WTC11 (cell line): ENCODE data around the gene TDRD6. TPM values are rescaled to one million over a fixed set of nuclear protein-coding genes. Genes with fewer than 3 reads are reported as not detected.

Experiments
- ATAC-seq: fragments of 200-7000 bp; cut with Tn5 transposase; 2 replicates; pipeline ENCODE4 v1.10.0; 2021; ENCODE audit warnings: mild to moderate bottlenecking, moderate library complexity
- CTCF ChIA-PET: fragments of 300-600 bp; sonication (Branson Sonifier 250); formaldehyde crosslinking; loops from one replicate; lab custom pipeline; 2021; ENCODE audit warnings: antibody characterized with exemption; lab: Charles Lee
- POLR2A ChIA-PET: fragments of 350-600 bp; sonication (Branson Sonifier 250); formaldehyde crosslinking; loops from one replicate; lab custom pipeline; 2021; ENCODE audit warnings: antibody characterized with exemption; lab: Charles Lee
- DNase-seq: peaks from one replicate; pipeline ENCODE4 v3.0.0; 2021; ENCODE audit warnings: low spot score
- H3K27ac Mint-ChIP-seq: 2 replicates; pipeline ENCODE4 v1.8.0; 2021; ENCODE audit warnings: mixed read lengths
- H3K27me3 Mint-ChIP-seq: 2 replicates; pipeline ENCODE4 v1.8.0; 2021; ENCODE audit warnings: low read depth, mild to moderate bottlenecking, moderate library complexity, mixed read lengths
- H3K36me3 Mint-ChIP-seq: 2 replicates; pipeline ENCODE4 v1.8.0; 2021; ENCODE audit warnings: mixed read lengths
- H3K4me1 Mint-ChIP-seq: 2 replicates; pipeline ENCODE4 v1.8.0; 2022; ENCODE audit warnings: mixed read lengths
- H3K4me3 Mint-ChIP-seq: 2 replicates; pipeline ENCODE4 v1.8.0; 2021; ENCODE audit warnings: mild to moderate bottlenecking, moderate library complexity, mixed read lengths
- H3K9me3 Mint-ChIP-seq: 2 replicates; pipeline ENCODE4 v1.8.0; 2021; ENCODE audit warnings: mixed read lengths
- AFF4 ChIP-seq: sonication (generic); formaldehyde crosslinking; IDR thresholded peaks from 2 replicates; pipeline ENCODE4 v1.8.1; 2023; ENCODE audit warnings: mild to moderate bottlenecking, missing genetic modification reagents, borderline replicate concordance
- ATF3 ChIP-seq: sonication (generic); formaldehyde crosslinking; conservative IDR thresholded peaks from 2 replicates; pipeline ENCODE4 v1.8.1; 2022; ENCODE audit warnings: mild to moderate bottlenecking, missing genetic modification reagents
- CTCF ChIP-seq: fragments of 200-600 bp; IDR thresholded peaks from 2 replicates; pipeline ENCODE4 v1.8.0; 2022; ENCODE audit warnings: antibody characterized with exemption
- E2F5 ChIP-seq: sonication (generic); formaldehyde crosslinking; IDR thresholded peaks from 2 replicates; pipeline ENCODE4 v1.8.1; 2022; ENCODE audit warnings: mild to moderate bottlenecking, moderate library complexity, missing genetic modification reagents
- HMGA2 ChIP-seq: fragments of 250-450 bp; sonication (Bioruptor Pico); IDR thresholded peaks from 2 replicates; pipeline ENCODE4 v1.4.0; 2021; ENCODE audit warnings: mild to moderate bottlenecking, moderate library complexity
- MLX ChIP-seq: sonication (generic); formaldehyde crosslinking; IDR thresholded peaks from 2 replicates; pipeline ENCODE4 v1.8.1; 2023; ENCODE audit warnings: mild to moderate bottlenecking, missing genetic modification reagents, moderate library complexity
- MYBL2 ChIP-seq: sonication (generic); formaldehyde crosslinking; IDR thresholded peaks from 2 replicates; pipeline ENCODE4 v1.8.1; 2023; ENCODE audit warnings: mild to moderate bottlenecking, moderate library complexity, missing genetic modification reagents
- NFE2L1 ChIP-seq: sonication (generic); formaldehyde crosslinking; IDR thresholded peaks from 2 replicates; pipeline ENCODE4 v1.8.1; 2023; ENCODE audit warnings: missing genetic modification reagents
- NR1H2 ChIP-seq: sonication (generic); formaldehyde crosslinking; IDR thresholded peaks from 2 replicates; pipeline ENCODE4 v1.9.0; 2021; ENCODE audit warnings: mild to moderate bottlenecking, moderate library complexity, missing genetic modification reagents
- PRRX2 ChIP-seq: fragments of 250-450 bp; sonication (Bioruptor Pico); IDR thresholded peaks from 2 replicates; pipeline ENCODE4 v1.8.0; 2021; ENCODE audit warnings: mild to moderate bottlenecking
- RORB ChIP-seq: fragments of 250-450 bp; sonication (Bioruptor Pico); IDR thresholded peaks from 2 replicates; pipeline ENCODE4 v1.9.0; 2021; ENCODE audit warnings: mild to moderate bottlenecking
- SP1 ChIP-seq: sonication (generic); formaldehyde crosslinking; conservative IDR thresholded peaks from 2 replicates; pipeline ENCODE4 v1.8.1; 2022; ENCODE audit warnings: missing genetic modification reagents
- TEAD1 ChIP-seq: sonication (generic); formaldehyde crosslinking; IDR thresholded peaks from 2 replicates; pipeline ENCODE4 v1.8.0; 2022; ENCODE audit warnings: mild to moderate bottlenecking, missing genetic modification reagents
- TEAD4 ChIP-seq: sonication (generic); formaldehyde crosslinking; IDR thresholded peaks from 2 replicates; pipeline ENCODE4 v1.8.0; 2022; ENCODE audit warnings: mild to moderate bottlenecking, missing genetic modification reagents
- USF2 ChIP-seq: sonication (generic); formaldehyde crosslinking; IDR thresholded peaks from 2 replicates; pipeline ENCODE4 v1.8.1; 2023; ENCODE audit warnings: mild to moderate bottlenecking, missing genetic modification reagents, moderate library complexity
- ZMAT4 ChIP-seq: fragments of 250-450 bp; sonication (Bioruptor Pico); IDR thresholded peaks from 2 replicates; pipeline ENCODE4 v1.9.0; 2021; ENCODE audit warnings: mild to moderate bottlenecking
- ZNF263 ChIP-seq: sonication (generic); formaldehyde crosslinking; IDR thresholded peaks from 2 replicates; pipeline ENCODE4 v1.8.1; 2022; ENCODE audit warnings: low read depth, mild to moderate bottlenecking, moderate library complexity, missing genetic modification reagents
- ZNF281 ChIP-seq: sonication (generic); formaldehyde crosslinking; IDR thresholded peaks from 2 replicates; pipeline ENCODE4 v1.8.0; 2023; ENCODE audit warnings: mild to moderate bottlenecking, missing genetic modification reagents
- ZNF532 ChIP-seq: fragments of 250-450 bp; sonication (Bioruptor Pico); IDR thresholded peaks from 2 replicates; pipeline ENCODE4 v1.9.0; 2021; ENCODE audit warnings: mild to moderate bottlenecking, borderline replicate concordance
- total RNA-seq: library from RNA; stranded (reverse); gene quantifications from 3 replicates; pipeline ENCODE4 v1.2.3, GENCODE V29; 2021

TDRD6 gene
- total RNA-seq, 1 experiment from 2014 or later = 0.04 TPM

GRCh38 chr6:46667377-46667776 is 20.3 kb upstream of the TDRD6 start:
- Mint-ChIP-seq H3K27me3 (no peaks in the 10 kb centered on the region), H3K4me1 (no peaks in the 10 kb centered on the region), H3K9me3 (no peaks in the 10 kb centered on the region), H3K36me3 (no peaks in the 10 kb centered on the region), H3K27ac (no peak overlapping the region), H3K4me3 (no peak overlapping the region)
- ATAC-seq = no peak
- DNase-seq = no peak
- ChIA-PET POLR2A (no interaction called here), CTCF (interaction anchor here (5.7 kb wide), 1 partner anchor 12 kb away, joined by 31 read pairs; no protein-coding TSS in a partner anchor)
- no peak for TF ChIP-seq ZNF532
- TF ChIP-seq NFE2L1 (CRISPR knock-in tag) = no peak
- no peak for TF ChIP-seq NR1H2
- no peak for TF ChIP-seq ZMAT4 (CRISPR knock-in tag)
- no peak for TF ChIP-seq E2F5 (CRISPR knock-in tag)
- TF ChIP-seq ATF3 (CRISPR knock-in tag) = no peak
- TF ChIP-seq RORB (CRISPR knock-in tag) = no peak
- TF ChIP-seq MLX = no peak
- no peak for TF ChIP-seq TEAD4 (CRISPR knock-in tag)
- no peak for TF ChIP-seq TEAD1 (CRISPR knock-in tag)
- no peak for TF ChIP-seq ZNF281 (CRISPR knock-in tag)
- no peak for TF ChIP-seq PRRX2
- no peak for TF ChIP-seq CTCF
- TF ChIP-seq SP1 (CRISPR knock-in tag) = no peak
- TF ChIP-seq AFF4 (CRISPR knock-in tag) = no peak
- TF ChIP-seq MYBL2 (CRISPR knock-in tag) = no peak
- no peak for TF ChIP-seq HMGA2
- TF ChIP-seq ZNF263 = no peak
- TF ChIP-seq USF2 (CRISPR knock-in tag) = no peak
